ENCODE results near the gene ZBTB46. TPM values are rescaled to one million over a fixed set of nuclear protein-coding genes. Genes with fewer than 3 reads are reported as not detected.

The ZBTB46 gene
- total RNA-seq, 1 donor from 2014 or later, result 13.1 TPM

GRCh38 chr20:63756648-63756991, 74.4 kb downstream of the ZBTB46 start:
- no peak for ATAC-seq
- intact Hi-C loops (cut with micrococcal nuclease), result no loop called here
- DNase-seq, result no peak

- no peak for DNase-seq
- intact Hi-C loops (cut with micrococcal nuclease), result no loop called here
- ATAC-seq, result no peak
Observed at GRCh38 chr20:63755933-63756647, 75.0 kb downstream of the ZBTB46 start.

- ATAC-seq, result peak; percentile 22
- no peak for DNase-seq
Observed at GRCh38 chr20:63754008-63754407, 77.1 kb downstream of the ZBTB46 start.

GRCh38 chr20:63753381-63753780, 77.7 kb downstream of the ZBTB46 start:
- ATAC-seq (no peak), DNase-seq (no peak)
- intact Hi-C loops (cut with micrococcal nuclease), result no loop called here

More at GRCh38 chr20:63754008-63754407, 77.1 kb downstream of the ZBTB46 start:
- intact Hi-C loops (cut with micrococcal nuclease), result no loop called here

GRCh38 chr20:63752411-63753101, 78.5 kb downstream of the ZBTB46 start:
- intact Hi-C loops (cut with micrococcal nuclease), result no loop called here
- ATAC-seq (no peak), DNase-seq (no peak)

- DNase-seq, result no peak
- ATAC-seq, result no peak
- intact Hi-C loops (cut with micrococcal nuclease), result no loop called here
Observed at GRCh38 chr20:63751471-63752271, 79.4 kb downstream of the ZBTB46 start.

GRCh38 chr20:63750807-63751470, 80.1 kb downstream of the ZBTB46 start:
- intact Hi-C loops (cut with micrococcal nuclease), result no loop called here
- DNase-seq, result no peak

GRCh38 chr20:63749597-63750508, 81.2 kb downstream of the ZBTB46 start:
- intact Hi-C loops (cut with micrococcal nuclease), result no loop called here
- no peak for DNase-seq
- ATAC-seq, result no peak

More at GRCh38 chr20:63750807-63751470, 80.1 kb downstream of the ZBTB46 start:
- ATAC-seq, result no peak

- ATAC-seq (no peak), DNase-seq (no peak)
- intact Hi-C loops (cut with micrococcal nuclease), result no loop called here
Observed at GRCh38 chr20:63748934-63749270, 82.2 kb downstream of the ZBTB46 start.

GRCh38 chr20:63748070-63748933, 82.8 kb downstream of the ZBTB46 start:
- DNase-seq, result no peak
- ATAC-seq, result peak; percentile 33
- intact Hi-C loops (cut with micrococcal nuclease), result no loop called here

GRCh38 chr20:63747622-63748069, 83.4 kb downstream of the ZBTB46 start:
- no peak for DNase-seq
- ATAC-seq, result peak; percentile 10
- intact Hi-C loops (cut with micrococcal nuclease), result no loop called here

GRCh38 chr20:63746751-63747315, 84.2 kb downstream of the ZBTB46 start:
- no peak for ATAC-seq
- intact Hi-C loops (cut with micrococcal nuclease), result no loop called here
- no peak for DNase-seq

- DNase-seq (no peak), ATAC-seq (no peak)
- intact Hi-C loops (cut with micrococcal nuclease), result no loop called here
Observed at GRCh38 chr20:63745961-63746731, 84.9 kb downstream of the ZBTB46 start.

- ATAC-seq (no peak), DNase-seq (no peak)
- intact Hi-C loops (cut with micrococcal nuclease), result no loop called here
Observed at GRCh38 chr20:63745424-63745805, 85.6 kb downstream of the ZBTB46 start.

- intact Hi-C loops (cut with micrococcal nuclease), result no loop called here
- ATAC-seq (no peak), DNase-seq (no peak)
Observed at GRCh38 chr20:63744574-63745423, 86.3 kb downstream of the ZBTB46 start.

GRCh38 chr20:63744158-63744557, 86.9 kb downstream of the ZBTB46 start:
- intact Hi-C loops (cut with micrococcal nuclease), result no loop called here
- ATAC-seq, result no peak
- DNase-seq, result no peak

All from left ventricle myocardium superior (tissue), 1 donor.